GM10266 (cell line): Measurements from ENCODE around the gene MRPL37.

Source experiments
- DNase-seq: peaks from one replicate; pipeline ENCODE4 v3.0.0; 2012; ENCODE audit errors: extremely low spot score
- CTCF ChIP-seq: IDR thresholded peaks from 2 replicates; pipeline ENCODE4 v1.5.1; 2012; ENCODE audit warnings: mild to moderate bottlenecking, low read depth; ENCODE audit not compliant: control insufficient read depth, insufficient read depth; ENCODE audit errors: missing control alignments

Gene MRPL37

GRCh38 chr1:54256522-54257345 is 56.8 kb downstream of the MRPL37 start:
- no peak for DNase-seq
- TF ChIP-seq CTCF: no peak

- TF ChIP-seq CTCF: no peak
- no peak for DNase-seq
These were observed 57.3 kb downstream of the MRPL37 start for GRCh38 chr1:54257346-54257620.

- no peak for DNase-seq
- no peak for TF ChIP-seq CTCF
These were observed 57.9 kb downstream of the MRPL37 start for GRCh38 chr1:54257876-54258275.

GRCh38 chr1:54259546-54260140 is 59.7 kb downstream of the MRPL37 start:
- TF ChIP-seq CTCF: no peak
- DNase-seq: no peak

- DNase-seq: no peak
- TF ChIP-seq CTCF: no peak
These were observed 60.8 kb downstream of the MRPL37 start for GRCh38 chr1:54260810-54261209.

- DNase-seq: no peak
- no peak for TF ChIP-seq CTCF
These were observed 62.3 kb downstream of the MRPL37 start for GRCh38 chr1:54262244-54262643.

- no peak for DNase-seq
- no peak for TF ChIP-seq CTCF
These were observed 63.7 kb downstream of the MRPL37 start for GRCh38 chr1:54263601-54264226.
